Endothelial cell of umbilical vein (primary cell): Measurements from ENCODE around the gene ANGPT4. TPM values are rescaled to one million over a fixed set of nuclear protein-coding genes. Genes with fewer than 3 reads are reported as not detected.
"Not testable (repeated sequence)": the region's sequence is repeated elsewhere in the genome, so short reads cannot be mapped to it uniquely, and the experiment has no call there.

ENCODE experiments used
- BruUV-seq: library from RNA; stranded (reverse); fragments of 400-500 nt; replicated peaks from 2 replicates; lab custom pipeline; 2021; lab: Mats Ljungman, UMichigan
- CTCF ChIA-PET: fragments of 300-600, 350-600 bp; sonication (Branson Sonifier 250); formaldehyde crosslinking; loops from one replicate; lab custom pipeline; 2021; ENCODE audit warnings: antibody characterized with exemption, inconsistent platforms; lab: Charles Lee
- POLR2A ChIA-PET: fragments of 300-600, 350-600 bp; sonication (Branson Sonifier 250); formaldehyde crosslinking; loops from one replicate; lab custom pipeline; 2021; ENCODE audit warnings: antibody characterized with exemption, inconsistent platforms; lab: Charles Lee
- DNase-seq: peaks from one replicate; pipeline ENCODE4 v3.0.0-alpha.2; 2011; ENCODE audit warnings: low read depth, low spot score
- FAIRE-seq: peaks from 2 replicates; lab custom pipeline; 2011; peaks lifted over from hg19 to GRCh38; lab: Jason Lieb, UNC
- H2AFZ ChIP-seq: 2 replicates; pipeline ENCODE4 v1.6.0; 2012; ENCODE audit warnings: low read depth, low read length, control low read depth, inconsistent platforms
- H3K27ac ChIP-seq: 2 replicates; pipeline ENCODE4 v1.5.1; 2011; ENCODE audit warnings: low read depth, mild to moderate bottlenecking, control low read depth, low read length, moderate library complexity; ENCODE audit not compliant: insufficient read depth
- H3K27me3 ChIP-seq, 2 experiments: 2 replicates each; pipeline versions ENCODE4 v1.6.0 to v1.6.1; 2011; ENCODE audit warnings: low read length in 2 of 2, mixed read lengths in 1 of 2; ENCODE audit not compliant: control insufficient read depth in 2 of 2, insufficient read depth in 2 of 2
- H3K36me3 ChIP-seq, 2 experiments: 2 replicates in 1 of 2; 3 replicates in 1 of 2; pipeline ENCODE4 v1.5.1; 2011; ENCODE audit warnings: low read length in 2 of 2, mild to moderate bottlenecking in 1 of 2, moderate library complexity in 1 of 2; ENCODE audit not compliant: control insufficient read depth in 2 of 2, insufficient read depth in 2 of 2; ENCODE audit errors: extremely low read depth in 1 of 2
- H3K4me1 ChIP-seq: 3 replicates; pipeline ENCODE4 v1.5.1; 2011; ENCODE audit warnings: mild to moderate bottlenecking, low read length; ENCODE audit not compliant: control insufficient read depth, insufficient read depth; ENCODE audit errors: extremely low read depth
- H3K4me2 ChIP-seq: 2 replicates; pipeline ENCODE4 v1.6.1; 2011; ENCODE audit warnings: low read length, control low read depth, mixed read lengths; ENCODE audit not compliant: insufficient read depth
- H3K4me3 ChIP-seq, 3 experiments: fragments of 200-600 bp in 1 of 3; sonication (generic), shearing (Covaris generic) in 1 of 3; replicated peaks in 1 of 3; 2 replicates each; pipeline ENCODE4 v1.5.1; 2011 to 2016; ENCODE audit warnings: control low read depth in 3 of 3, low read length in 3 of 3, mild to moderate bottlenecking in 2 of 3, inconsistent platforms in 1 of 3, low read depth in 1 of 3, moderate library complexity in 1 of 3; ENCODE audit not compliant: insufficient read depth in 1 of 3
- H3K79me2 ChIP-seq: 2 replicates; pipeline ENCODE4 v1.6.0; 2012; ENCODE audit warnings: low read length, inconsistent platforms; ENCODE audit not compliant: control insufficient read depth, insufficient read depth
- H3K9ac ChIP-seq: replicated peaks from 2 replicates; pipeline ENCODE3; 2011; ENCODE audit warnings: low read length, control low read depth; ENCODE audit not compliant: insufficient read depth; ENCODE audit errors: extremely low read depth
- H3K9me1 ChIP-seq: replicated peaks from 3 replicates; pipeline ENCODE4 v1.6.0; 2011; ENCODE audit warnings: mild to moderate bottlenecking, low read length; ENCODE audit not compliant: control insufficient read depth, insufficient read depth; ENCODE audit errors: extremely low read depth
- H3K9me3 ChIP-seq: replicated peaks from 2 replicates; pipeline ENCODE4 v1.5.1; 2012; ENCODE audit warnings: low read length, inconsistent platforms; ENCODE audit not compliant: control insufficient read depth, insufficient read depth
- H4K20me1 ChIP-seq: replicated peaks from 2 replicates; pipeline ENCODE3; 2011; ENCODE audit warnings: mild to moderate bottlenecking, low read length; ENCODE audit not compliant: control insufficient read depth, insufficient read depth; ENCODE audit errors: extremely low read depth
- CTCF ChIP-seq, 2 donors: IDR thresholded peaks; 1 replicate in 1 of 2; 2 replicates in 1 of 2; pipeline ENCODE4 v1.5.1; 2011; ENCODE audit warnings: low read length in 2 of 2, mild to moderate bottlenecking in 2 of 2, moderate library complexity in 2 of 2, control low read depth in 1 of 2, inconsistent platforms in 1 of 2, low read depth in 1 of 2; ENCODE audit not compliant: insufficient read depth in 1 of 2; ENCODE audit errors: extremely low read depth in 1 of 2
- EZH2 ChIP-seq: IDR thresholded peaks from 2 replicates; pipeline ENCODE4 v1.6.1; 2012; ENCODE audit warnings: borderline replicate concordance, low read depth, mild to moderate bottlenecking, moderate library complexity, low read length, inconsistent platforms; ENCODE audit not compliant: severe bottlenecking
- GATA2 ChIP-seq: IDR thresholded peaks from 2 replicates; pipeline ENCODE4 v1.7.0; 2011; ENCODE audit warnings: low read depth, mild to moderate bottlenecking, moderate library complexity, mixed read lengths, low read length; ENCODE audit not compliant: insufficient read length, insufficient read depth
- MYC ChIP-seq: IDR thresholded peaks from one replicate; pipeline ENCODE4 v1.6.1; 2011; ENCODE audit warnings: mild to moderate bottlenecking, low read depth, low read length
- POLR2A ChIP-seq: IDR thresholded peaks from 2 replicates; pipeline ENCODE4 v1.6.1; 2012; ENCODE audit warnings: low read depth, mild to moderate bottlenecking, control low read depth, low read length
- POLR2AphosphoS5 ChIP-seq: IDR thresholded peaks from 2 replicates; pipeline ENCODE4 v1.6.1; 2012; ENCODE audit warnings: low read depth, mild to moderate bottlenecking, control low read depth, low read length, moderate library complexity; ENCODE audit not compliant: insufficient read depth
- dilution Hi-C: fragments of 300-500 bp; cut with MboI; formaldehyde crosslinking; loops from one replicate; pipeline ENCODE4 v1.15.0; 2019; ENCODE audit warnings: low sequenced_read_pairs; ENCODE audit not compliant: extremely low pct_ligation_motif_present
- intact Hi-C: fragments of 100-400 bp; cut with micrococcal nuclease; formaldehyde crosslinking; loops from one replicate; pipeline ENCODE4 v1.10.0; 2022
- polyA plus RNA-seq, 4 experiments: library from polyadenylated mRNA; depleted of rRNA in 3 of 4; stranded (reverse) in 3 of 4; unstranded in 1 of 4; fragments of >200 nt; gene quantifications; 2 replicates each; pipeline versions ENCODE4 v1.2.1 to v1.2.3, GENCODE V29; 2011 to 2012; ENCODE audit warnings: missing spikeins in 1 of 4
- total RNA-seq: library from RNA; stranded (reverse); gene quantifications from 2 replicates; pipeline ENCODE4 v1.2.3, GENCODE V29; 2021
- TF ChIP-seq, protein P1 (sequence below): IDR thresholded peaks from 2 replicates; pipeline ENCODE4 v1.6.1; 2011; ENCODE audit not compliant: insufficient read depth, insufficient read length

The ANGPT4 gene
- total and polyA plus RNA-seq, 2 donors (not counting 3 experiments of a cell fraction or from before 2014, with no cell fraction given): not detected

DNA sequence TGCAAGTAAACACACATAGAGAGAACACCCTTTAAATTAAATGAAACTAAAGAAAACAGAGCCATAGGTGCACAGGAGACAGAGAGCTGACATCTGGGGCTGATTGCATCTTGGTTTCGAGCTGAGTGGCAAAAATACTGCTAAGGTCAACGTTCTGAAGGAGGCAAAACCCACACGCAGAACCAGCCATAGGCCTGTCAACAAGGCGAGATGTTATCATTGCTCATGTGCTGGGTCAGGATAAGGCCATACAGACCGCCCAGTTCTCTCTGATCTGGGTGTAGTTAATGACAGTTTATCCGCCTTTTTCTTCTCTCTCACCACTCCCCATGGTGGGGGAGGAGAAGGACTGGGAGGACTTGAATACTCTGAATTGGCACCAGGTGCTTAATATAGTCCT, 87.1 kb downstream of the ANGPT4 start:
- ChIA-PET POLR2A (no interaction called here), CTCF (interaction anchor here (2.6 kb wide), 1 partner anchor 10 kb away, joined by 8 read pairs; no protein-coding TSS in a partner anchor)
- Histone ChIP-seq H3K27ac (no peak overlapping the region), H3K4me2 (no peak overlapping the region), H3K4me3 (no peak overlapping the region), H3K27me3 (no peaks in the 10 kb centered on the region), H3K9me3 (no peaks in the 10 kb centered on the region), H4K20me1 (no peaks in the 10 kb centered on the region), H2AFZ (no peak overlapping the region), H3K9me1 (no peaks in the 10 kb centered on the region), H3K9ac (no peak overlapping the region), H3K4me1 (peaks cover 6% of the 10 kb centered on the region), H3K79me2 (peaks cover under 1% of the 10 kb centered on the region), H3K36me3 (no peaks in the 10 kb centered on the region)
- intact Hi-C loops (no loop called here), dilution Hi-C loops (no loop called here)
- no peak for TF ChIP-seq EZH2
- TF ChIP-seq, protein P1, sequence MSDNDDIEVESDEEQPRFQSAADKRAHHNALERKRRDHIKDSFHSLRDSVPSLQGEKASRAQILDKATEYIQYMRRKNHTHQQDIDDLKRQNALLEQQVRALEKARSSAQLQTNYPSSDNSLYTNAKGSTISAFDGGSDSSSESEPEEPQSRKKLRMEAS: no peak
- TF ChIP-seq POLR2A: no peak
- no peak for TF ChIP-seq GATA2
- no peak for TF ChIP-seq MYC
- no peak for TF ChIP-seq POLR2AphosphoS5
- no peak for TF ChIP-seq CTCF (IDR thresholded peaks at IDR 0.05; ENCODE audit: extremely low read depth in 1 of 2, insufficient read depth in 1 of 2, low read depth in 1 of 2, low read length in 2 of 2)
- FAIRE-seq: no peak
- BruUV-seq: no TSS peak
- DNase-seq: no peak

DNA sequence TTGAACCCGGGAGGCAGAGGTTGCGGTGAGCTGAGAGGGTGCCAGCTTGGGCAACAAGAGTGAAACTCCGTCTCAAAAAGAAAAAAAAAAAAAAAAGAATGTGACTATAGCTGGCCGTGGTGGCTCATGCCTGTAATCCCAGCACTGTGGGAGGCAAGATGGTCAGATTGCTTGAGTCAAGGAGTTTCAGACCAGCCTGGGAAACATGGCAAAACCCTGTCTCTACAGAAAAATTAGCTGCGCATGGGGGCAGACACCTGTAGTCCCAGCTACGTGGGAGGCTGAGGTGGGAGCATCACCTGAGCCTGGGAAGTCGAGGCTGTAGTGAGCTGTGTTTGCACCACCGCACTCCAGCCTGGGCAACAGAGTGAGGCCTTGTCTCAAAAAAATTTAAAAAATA, 88.2 kb downstream of the ANGPT4 start:
- H3K79me2 ChIP-seq, FAIRE-seq, H4K20me1 ChIP-seq, H3K36me3 ChIP-seq, H2AFZ ChIP-seq, H3K4me1 ChIP-seq, H3K9ac ChIP-seq, H3K4me3 ChIP-seq, H3K27me3 ChIP-seq, dilution Hi-C loops, DNase-seq, H3K9me3 ChIP-seq, H3K27ac ChIP-seq, intact Hi-C loops, H3K4me2 ChIP-seq, H3K9me1 ChIP-seq, BruUV-seq: not testable (repeated sequence)
- ChIA-PET CTCF (interaction anchor here (2.6 kb wide), 1 partner anchor 9 kb away, joined by 8 read pairs; no protein-coding TSS in a partner anchor), POLR2A (interaction anchor here (0.6 to 0.7 kb wide), 2 partner anchors 24 to 38 kb away, joined by 3 to 6 read pairs; no protein-coding TSS in a partner anchor)
